ENCODE results near the gene PSMA4. TPM values are rescaled to one million over a fixed set of nuclear protein-coding genes. Genes with fewer than 3 reads are reported as not detected.
A peak's percentile ranks its signal among the peaks of the same experiment; 100 is the strongest.
"Not testable (repeated sequence)": the region's sequence is repeated elsewhere in the genome, so short reads cannot be mapped to it uniquely, and the experiment has no call there.

Gene PSMA4
- total RNA-seq, 1 donor from 2014 or later: 112 TPM

- TF ChIP-seq, protein P1, sequence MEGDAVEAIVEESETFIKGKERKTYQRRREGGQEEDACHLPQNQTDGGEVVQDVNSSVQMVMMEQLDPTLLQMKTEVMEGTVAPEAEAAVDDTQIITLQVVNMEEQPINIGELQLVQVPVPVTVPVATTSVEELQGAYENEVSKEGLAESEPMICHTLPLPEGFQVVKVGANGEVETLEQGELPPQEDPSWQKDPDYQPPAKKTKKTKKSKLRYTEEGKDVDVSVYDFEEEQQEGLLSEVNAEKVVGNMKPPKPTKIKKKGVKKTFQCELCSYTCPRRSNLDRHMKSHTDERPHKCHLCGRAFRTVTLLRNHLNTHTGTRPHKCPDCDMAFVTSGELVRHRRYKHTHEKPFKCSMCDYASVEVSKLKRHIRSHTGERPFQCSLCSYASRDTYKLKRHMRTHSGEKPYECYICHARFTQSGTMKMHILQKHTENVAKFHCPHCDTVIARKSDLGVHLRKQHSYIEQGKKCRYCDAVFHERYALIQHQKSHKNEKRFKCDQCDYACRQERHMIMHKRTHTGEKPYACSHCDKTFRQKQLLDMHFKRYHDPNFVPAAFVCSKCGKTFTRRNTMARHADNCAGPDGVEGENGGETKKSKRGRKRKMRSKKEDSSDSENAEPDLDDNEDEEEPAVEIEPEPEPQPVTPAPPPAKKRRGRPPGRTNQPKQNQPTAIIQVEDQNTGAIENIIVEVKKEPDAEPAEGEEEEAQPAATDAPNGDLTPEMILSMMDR (IDR thresholded peaks at IDR 0.05): no peak
- peak overlapping the region; percentile 82 for H3K4me3 ChIP-seq
Measured at GRCh38 chr15:78541744-78542034, 1.4 kb downstream of the PSMA4 start.

DNA sequence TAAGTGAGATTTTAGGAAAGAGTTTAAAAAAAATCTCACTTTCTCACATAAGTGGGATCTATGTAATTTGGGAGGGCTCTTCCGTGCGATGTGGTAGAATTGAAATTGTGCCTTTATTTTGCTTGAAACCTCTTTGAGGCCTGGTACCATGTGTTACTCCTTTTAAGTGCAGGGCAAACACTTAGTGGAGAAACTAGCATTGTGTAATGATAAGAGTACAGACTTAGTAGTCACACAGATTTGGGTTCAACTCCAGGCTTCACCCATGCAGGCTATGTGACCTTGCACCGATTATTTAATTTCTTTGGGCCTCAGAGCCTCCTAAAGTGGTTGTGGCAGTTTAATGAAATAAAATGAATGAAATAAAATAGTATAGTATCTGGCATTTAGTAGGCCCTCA is 2.4 kb downstream of the PSMA4 start:
- no peak for DNase-seq
- intact Hi-C loops (cut with DNase I): no loop called here
- TF ChIP-seq, protein P1 (IDR thresholded peaks at IDR 0.05): no peak

More at GRCh38 chr15:78541744-78542034, 1.4 kb downstream of the PSMA4 start:
- Histone ChIP-seq H3K9me3 (no peaks in the 10 kb centered on the region), H3K4me1 (peaks cover 24% of the 10 kb centered on the region), H3K27ac (peak overlapping the region; percentile 94), H3K36me3 (peaks cover 37% of the 10 kb centered on the region), H3K27me3 (no peaks in the 10 kb centered on the region)
- ATAC-seq: no peak
- intact Hi-C loops (cut with DNase I): no loop called here
- DNase-seq: no peak

GRCh38 chr15:78550194-78550593 is 9.9 kb downstream of the PSMA4 start:
- TF ChIP-seq, protein P1 (IDR thresholded peaks at IDR 0.05): no peak
- no peaks in the 10 kb centered on the region for H3K9me3 ChIP-seq
- H3K27me3 ChIP-seq: no peaks in the 10 kb centered on the region
- peaks cover 57% of the 10 kb centered on the region for H3K36me3 ChIP-seq
- DNase-seq (no peak), ATAC-seq (no peak)
- no peak overlapping the region for H3K27ac ChIP-seq
- H3K4me3 ChIP-seq: no peak overlapping the region
- H3K4me1 ChIP-seq: no peaks in the 10 kb centered on the region
- intact Hi-C loops (cut with DNase I): no loop called here

More for the DNA sequence above, 2.4 kb downstream of the PSMA4 start:
- H3K27ac ChIP-seq: no peak overlapping the region
- no peaks in the 10 kb centered on the region for H3K27me3 ChIP-seq
- no peak overlapping the region for H3K4me3 ChIP-seq
- no peaks in the 10 kb centered on the region for H3K9me3 ChIP-seq
- peak; percentile 62 for ATAC-seq
- H3K4me1 ChIP-seq: peaks cover 24% of the 10 kb centered on the region
- H3K36me3 ChIP-seq: peaks cover 46% of the 10 kb centered on the region

DNA sequence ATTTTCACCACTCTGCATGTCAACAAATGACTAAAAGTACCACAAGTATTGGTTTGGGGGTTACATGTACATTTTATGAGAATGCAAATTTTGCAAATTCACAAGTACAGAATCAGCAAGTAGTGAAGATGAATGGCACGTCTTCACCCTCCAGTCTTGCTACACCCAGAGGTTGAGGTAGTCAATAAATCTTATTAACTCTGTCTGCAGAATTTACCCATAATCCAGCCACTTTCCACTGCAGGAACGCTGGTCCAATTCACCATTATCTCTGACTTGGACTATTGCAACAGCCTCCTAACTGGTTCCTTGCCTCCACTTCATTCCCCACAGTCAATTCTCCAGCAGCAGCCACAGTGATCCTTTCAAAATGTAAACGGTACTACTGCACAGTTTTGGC is 10.6 kb downstream of the PSMA4 start:
- DNase-seq (no peak), ATAC-seq (no peak)
- H3K9me3 ChIP-seq: no peaks in the 10 kb centered on the region
- no peaks in the 10 kb centered on the region for H3K27me3 ChIP-seq
- peaks cover 51% of the 10 kb centered on the region for H3K36me3 ChIP-seq
- TF ChIP-seq, protein P1 (IDR thresholded peaks at IDR 0.05): no peak
- no peak overlapping the region for H3K4me3 ChIP-seq
- H3K4me1 ChIP-seq: no peaks in the 10 kb centered on the region
- H3K27ac ChIP-seq: no peak overlapping the region
- intact Hi-C loops (cut with DNase I): no loop called here

DNA sequence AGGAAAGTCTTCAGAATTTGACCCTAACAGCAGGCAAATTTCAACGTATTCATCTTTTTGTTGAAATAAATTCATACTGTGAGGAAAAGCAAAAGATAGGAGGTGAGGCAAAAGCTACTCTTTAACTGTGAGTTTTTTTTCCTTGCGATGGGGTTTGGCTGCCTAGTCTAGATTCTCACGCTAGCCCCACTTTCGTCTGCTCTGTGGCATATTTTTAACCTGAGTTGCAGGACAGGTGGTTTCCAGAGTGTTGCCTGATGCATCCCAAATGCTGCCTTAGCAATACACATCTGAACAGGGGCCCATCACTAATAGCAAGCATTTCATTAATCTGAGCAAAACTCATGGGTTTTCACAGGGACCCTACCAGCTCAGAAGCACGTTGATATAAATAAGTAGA is 11.7 kb downstream of the PSMA4 start:
- H3K9me3 ChIP-seq: no peaks in the 10 kb centered on the region
- intact Hi-C loops (cut with DNase I): no loop called here
- ATAC-seq (no peak), DNase-seq (no peak)
- H3K4me3 ChIP-seq: no peak overlapping the region
- no peaks in the 10 kb centered on the region for H3K27me3 ChIP-seq
- H3K4me1 ChIP-seq: no peaks in the 10 kb centered on the region
- peaks cover 40% of the 10 kb centered on the region for H3K36me3 ChIP-seq
- no peak overlapping the region for H3K27ac ChIP-seq
- TF ChIP-seq, protein P1 (IDR thresholded peaks at IDR 0.05): no peak

GRCh38 chr15:78552597-78552996 is 12.4 kb downstream of the PSMA4 start:
- Histone ChIP-seq H3K9me3 (no peaks in the 10 kb centered on the region), H3K27ac (no peak overlapping the region), H3K4me3 (no peak overlapping the region), H3K4me1 (no peaks in the 10 kb centered on the region), H3K36me3 (peaks cover 33% of the 10 kb centered on the region), H3K27me3 (no peaks in the 10 kb centered on the region)
- DNase-seq: no peak
- ATAC-seq: no peak
- intact Hi-C loops (cut with DNase I): no loop called here
- TF ChIP-seq, protein P1 (IDR thresholded peaks at IDR 0.05): no peak

DNA sequence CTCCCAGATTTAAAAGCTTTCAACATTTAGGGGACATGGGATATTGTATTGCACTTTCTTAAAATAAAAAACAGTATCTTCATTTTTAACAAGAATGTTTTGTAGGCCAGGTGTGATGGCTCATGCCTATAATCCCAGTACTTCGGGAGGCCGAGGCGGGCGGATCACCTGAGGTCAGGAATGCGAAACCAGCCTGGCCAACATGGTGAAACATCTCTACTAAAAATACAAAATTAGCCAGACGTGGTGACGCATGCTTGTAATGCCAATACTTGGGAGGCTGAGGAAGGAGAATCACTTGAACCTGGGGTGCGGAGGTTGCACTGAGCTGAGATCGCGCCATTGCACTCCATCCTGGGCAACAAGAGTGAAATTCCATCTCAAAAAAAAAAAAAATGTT is 20.0 kb downstream of the PSMA4 start:
- H3K36me3 ChIP-seq; intact Hi-C loops (cut with DNase I); H3K9me3 ChIP-seq; H3K27me3 ChIP-seq; ATAC-seq; H3K27ac ChIP-seq; DNase-seq; H3K4me1 ChIP-seq; H3K4me3 ChIP-seq: not testable (repeated sequence)
